Measurements from ENCODE around the gene PLRG1. TPM values are rescaled to one million over a fixed set of nuclear protein-coding genes. Genes with fewer than 3 reads are reported as not detected.
"Not testable (repeated sequence)": the region's sequence is repeated elsewhere in the genome, so short reads cannot be mapped to it uniquely, and the experiment has no call there.

Gene PLRG1
- 10 to 100 TPM; 22.5 to 48.2 (median 42.9) TPM for total RNA-seq

DNA sequence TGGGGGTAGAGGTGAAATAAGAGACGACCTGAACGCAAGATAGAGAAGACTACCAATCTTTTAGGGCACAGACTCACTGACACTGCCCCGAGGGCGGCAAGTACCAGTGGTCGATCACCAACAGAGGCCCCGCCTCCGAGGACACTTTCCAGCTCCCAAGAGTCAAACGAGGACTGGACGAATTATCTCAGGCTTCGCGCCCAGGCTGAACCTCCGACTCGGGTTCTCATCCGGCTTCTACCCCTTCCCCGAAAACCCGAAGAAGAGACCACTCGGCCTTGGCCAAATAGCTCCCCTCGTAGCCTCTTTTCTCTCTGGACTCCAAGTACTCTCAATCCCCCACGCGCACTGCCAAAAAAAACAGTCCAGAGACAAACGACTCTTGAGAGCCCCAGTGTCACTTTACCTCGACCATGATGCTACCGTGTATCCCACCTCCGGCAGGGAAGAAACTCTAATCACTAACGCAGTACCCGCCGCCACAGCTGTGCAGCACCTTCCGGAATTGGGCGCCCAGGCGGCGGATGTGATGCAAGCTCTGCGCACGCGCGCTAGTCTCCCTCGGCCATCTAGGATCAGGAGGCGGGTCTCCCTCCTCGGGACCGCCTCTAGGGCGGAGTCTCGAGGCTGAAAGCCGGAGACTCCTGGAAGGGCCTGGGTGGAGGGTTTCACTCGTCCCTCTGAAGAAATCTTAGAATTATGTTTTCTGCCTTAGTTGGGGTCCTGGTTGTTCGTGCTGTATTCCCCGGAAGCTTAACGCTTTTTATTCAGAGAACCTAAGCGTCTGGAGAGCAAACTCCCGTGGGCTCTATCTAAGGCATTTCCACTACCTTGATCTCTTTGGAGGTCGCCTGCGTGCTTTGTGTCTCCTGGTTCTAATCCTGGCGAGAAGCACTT lies at the start of gene PLRG1:
PLRG1 (minus strand) TSS at position 507 of the 897 bp plus-strand sequence; CDS start at position 415, 92 bp downstream.
- Histone ChIP-seq H3K4me1 (peaks cover 11 to 32% (median 17%) of the 10 kb centered on the region in 4 donors), H3K4me3 (peak within 1 kb of the TSS; percentile 52 to 96 (median 76)), H3K9me3 (no peaks in the 10 kb centered on the region), H3K36me3 (peaks cover 0 to 25% (median 11%) of the 10 kb centered on the region in 4 donors), H3K27ac (peak within 1 kb of the TSS; percentile 77 to 88 (median 84)), H3K27me3 (no peaks in the 10 kb centered on the region)
- 0 to 3% methylated on average over 6 to 49 of the region's 51 CpGs for WGBS, 2 donors (ENCODE audit: low coverage in 1 of 2)
- TF ChIP-seq EP300 (IDR thresholded peaks at IDR 0.05; ENCODE audit: low read depth) (no peak), POLR2AphosphoS5 (IDR thresholded peaks at IDR 0.05) (peak; percentile 74 to 80 (median 77)), POLR2A (IDR thresholded peaks at IDR 0.05) (peak; percentile 68)
- TF ChIP-seq, protein P1, sequence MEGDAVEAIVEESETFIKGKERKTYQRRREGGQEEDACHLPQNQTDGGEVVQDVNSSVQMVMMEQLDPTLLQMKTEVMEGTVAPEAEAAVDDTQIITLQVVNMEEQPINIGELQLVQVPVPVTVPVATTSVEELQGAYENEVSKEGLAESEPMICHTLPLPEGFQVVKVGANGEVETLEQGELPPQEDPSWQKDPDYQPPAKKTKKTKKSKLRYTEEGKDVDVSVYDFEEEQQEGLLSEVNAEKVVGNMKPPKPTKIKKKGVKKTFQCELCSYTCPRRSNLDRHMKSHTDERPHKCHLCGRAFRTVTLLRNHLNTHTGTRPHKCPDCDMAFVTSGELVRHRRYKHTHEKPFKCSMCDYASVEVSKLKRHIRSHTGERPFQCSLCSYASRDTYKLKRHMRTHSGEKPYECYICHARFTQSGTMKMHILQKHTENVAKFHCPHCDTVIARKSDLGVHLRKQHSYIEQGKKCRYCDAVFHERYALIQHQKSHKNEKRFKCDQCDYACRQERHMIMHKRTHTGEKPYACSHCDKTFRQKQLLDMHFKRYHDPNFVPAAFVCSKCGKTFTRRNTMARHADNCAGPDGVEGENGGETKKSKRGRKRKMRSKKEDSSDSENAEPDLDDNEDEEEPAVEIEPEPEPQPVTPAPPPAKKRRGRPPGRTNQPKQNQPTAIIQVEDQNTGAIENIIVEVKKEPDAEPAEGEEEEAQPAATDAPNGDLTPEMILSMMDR (IDR thresholded peaks at IDR 0.05): peak; percentile 17 to 66 (median 29)
- in situ Hi-C loops (cut with MboI; ENCODE audit: low pct_ligation_motif_present in 1 of 4, low pct_unique_long_range_greater_than_20kb in 1 of 4, low sequenced_read_pairs in 3 of 4) (loop anchor here in 3 of 4 donors (5.0 to 25.0 kb wide), 3 partner anchors 65 to 812 kb away; partner anchors contain the start of gene FGG (in 1 of the 3)), intact Hi-C loops (cut with DNase I; ENCODE audit: low total_unique reads) (no loop called here)
- DNase-seq: peak; percentile 97

DNA sequence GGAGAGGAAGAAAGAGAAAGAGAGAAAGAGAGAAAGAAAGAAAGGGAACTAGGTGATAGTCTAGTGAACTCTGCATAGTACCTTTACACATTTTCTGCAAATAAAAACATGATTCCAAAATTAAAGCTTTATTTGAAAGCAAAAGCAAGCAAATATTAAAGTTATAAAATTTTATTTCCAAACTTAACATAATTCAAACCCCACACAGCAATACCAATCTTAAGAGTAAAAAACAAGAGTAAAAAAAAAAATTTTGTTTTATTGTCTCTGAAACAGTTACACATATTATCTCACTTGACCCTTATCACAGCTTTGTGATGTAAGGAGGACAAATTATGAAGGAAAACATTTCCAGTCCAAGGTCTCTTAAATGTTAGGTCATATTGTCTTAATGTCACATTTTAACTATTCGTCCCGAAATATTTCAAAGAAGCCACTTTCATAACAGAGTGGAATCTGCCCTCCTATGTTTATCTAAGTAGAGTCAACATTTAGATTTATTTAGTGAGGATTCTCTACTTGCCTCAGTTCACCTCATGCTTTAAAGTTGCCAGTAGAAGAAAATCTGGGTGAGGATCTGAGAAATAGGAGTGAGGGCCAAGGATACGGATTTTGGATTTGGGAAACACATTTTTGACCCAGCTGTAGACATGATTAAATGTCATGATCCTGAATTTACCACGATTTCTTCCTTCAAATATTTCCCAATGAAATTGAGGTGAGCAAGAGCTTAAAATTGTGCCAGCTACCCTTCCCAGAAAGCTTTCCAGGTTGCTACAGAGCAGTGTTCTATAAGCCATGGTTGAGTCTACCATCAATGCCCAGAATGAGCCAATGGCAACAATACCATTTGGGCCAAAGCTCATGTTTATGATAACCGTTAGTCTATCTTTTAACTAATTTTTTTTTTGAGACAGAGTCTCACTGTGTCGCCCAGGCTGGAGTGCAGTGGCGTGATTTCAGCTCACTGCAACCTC lies 47.9 kb upstream of the PLRG1 start:
- no peak for DNase-seq
- Histone ChIP-seq H3K4me3 (no peak overlapping the region), H3K27me3 (no peaks in the 10 kb centered on the region), H3K9me3 (no peaks in the 10 kb centered on the region), H3K4me1 (no peaks in the 10 kb centered on the region), H3K36me3 (no peaks in the 10 kb centered on the region), H3K27ac (no peak overlapping the region)
- no peak for TF ChIP-seq EP300 (IDR thresholded peaks at IDR 0.05; ENCODE audit: low read depth)
- no peak for TF ChIP-seq POLR2AphosphoS5 (IDR thresholded peaks at IDR 0.05)
- TF ChIP-seq, protein P1 (IDR thresholded peaks at IDR 0.05): no peak
- TF ChIP-seq POLR2A (IDR thresholded peaks at IDR 0.05): no peak
- in situ Hi-C loops (cut with MboI; ENCODE audit: low pct_ligation_motif_present in 1 of 4, low pct_unique_long_range_greater_than_20kb in 1 of 4, low sequenced_read_pairs in 3 of 4) (no loop called here), intact Hi-C loops (cut with DNase I; ENCODE audit: low total_unique reads) (no loop called here)
- WGBS, 2 donors (ENCODE audit: low coverage in 1 of 2): 65 to 77% methylated on average over 5 to 7 of the region's 7 CpGs

DNA sequence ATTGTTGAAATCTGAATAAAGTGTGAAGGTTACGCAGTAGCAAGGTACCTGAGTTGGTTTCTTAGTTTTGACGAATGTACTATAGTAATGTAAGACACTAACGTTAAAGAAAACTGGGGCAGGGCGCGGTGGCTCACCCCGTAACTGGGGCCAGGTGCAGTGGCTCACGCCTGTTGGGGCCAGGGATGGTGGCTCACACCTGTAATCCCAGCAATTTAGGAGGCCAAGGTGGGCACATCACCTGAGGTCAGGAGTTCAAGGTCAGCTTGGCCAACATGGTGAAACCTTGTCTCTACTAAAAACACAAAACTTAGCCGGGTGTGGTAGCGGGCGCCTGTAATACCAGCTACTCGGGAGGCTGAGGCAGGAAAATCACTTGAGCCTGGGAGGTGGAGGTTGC lies 47.1 kb upstream of the PLRG1 start:
- WGBS, 2 donors (ENCODE audit: low coverage in 1 of 2): 86 to 91% methylated on average over 10 to 11 of the region's 11 CpGs
- DNase-seq; H3K4me3 ChIP-seq; H3K4me1 ChIP-seq; intact Hi-C loops (cut with DNase I; ENCODE audit: low total_unique reads); H3K36me3 ChIP-seq; in situ Hi-C loops (cut with MboI; ENCODE audit: low pct_ligation_motif_present in 1 of 4, low pct_unique_long_range_greater_than_20kb in 1 of 4, low sequenced_read_pairs in 3 of 4); H3K27me3 ChIP-seq; H3K27ac ChIP-seq; H3K9me3 ChIP-seq: not testable (repeated sequence)

DNA sequence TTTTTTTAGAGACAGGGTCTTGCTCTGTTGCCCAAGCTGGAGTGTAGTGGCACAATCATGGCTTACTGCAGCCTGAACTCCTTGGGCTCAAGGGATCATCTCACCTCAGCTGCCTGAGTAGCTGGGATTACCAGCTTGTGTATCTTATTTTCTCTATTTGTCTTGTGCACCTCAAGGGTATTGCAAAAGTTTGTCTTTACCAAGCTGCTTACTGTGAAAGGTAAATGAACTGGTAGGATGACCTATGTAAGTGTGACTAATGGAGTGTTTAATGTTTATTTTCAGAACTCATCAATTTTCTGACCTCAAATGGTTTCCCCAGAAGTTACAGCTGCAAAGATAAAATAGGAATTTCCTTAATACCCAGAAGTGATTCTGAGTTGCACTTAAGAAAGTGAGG lies 45.6 kb upstream of the PLRG1 start:
- DNase-seq: no peak
- H3K36me3 ChIP-seq: no peaks in the 10 kb centered on the region
- peaks cover 0 to 5% (median 0%) of the 10 kb centered on the region in 4 donors for H3K4me1 ChIP-seq
- no peaks in the 10 kb centered on the region for H3K27me3 ChIP-seq
- no peak for TF ChIP-seq POLR2A (IDR thresholded peaks at IDR 0.05)
- TF ChIP-seq, protein P1 (IDR thresholded peaks at IDR 0.05): no peak
- no peak for TF ChIP-seq POLR2AphosphoS5 (IDR thresholded peaks at IDR 0.05)
- no peak for TF ChIP-seq EP300 (IDR thresholded peaks at IDR 0.05; ENCODE audit: low read depth)
- in situ Hi-C loops (cut with MboI; ENCODE audit: low pct_ligation_motif_present in 1 of 4, low pct_unique_long_range_greater_than_20kb in 1 of 4, low sequenced_read_pairs in 3 of 4): no loop called here
- no peaks in the 10 kb centered on the region for H3K9me3 ChIP-seq
- no peak overlapping the region for H3K4me3 ChIP-seq
- intact Hi-C loops (cut with DNase I; ENCODE audit: low total_unique reads): no loop called here
- H3K27ac ChIP-seq: no peak overlapping the region

DNA sequence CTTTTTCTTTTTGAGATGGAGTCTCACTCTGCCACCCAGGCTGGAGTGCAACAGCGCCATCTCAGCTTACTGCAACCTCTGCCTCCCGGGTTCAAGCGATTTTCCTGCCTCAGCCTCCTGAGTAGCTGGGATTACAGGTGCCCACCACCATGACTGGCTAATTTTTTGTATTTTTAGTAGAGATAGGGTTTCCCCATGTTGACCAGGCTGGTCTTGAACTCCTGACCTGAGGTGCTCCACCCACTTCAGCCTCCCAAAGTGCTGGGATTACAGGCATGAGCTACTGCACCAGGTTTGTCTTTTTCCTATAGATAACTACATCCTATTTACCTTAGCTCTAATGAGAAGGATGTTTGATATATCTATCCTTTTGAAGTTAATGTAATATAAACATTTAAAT lies 44.1 kb upstream of the PLRG1 start:
- H3K27ac ChIP-seq; DNase-seq; H3K4me3 ChIP-seq; H3K36me3 ChIP-seq; in situ Hi-C loops (cut with MboI; ENCODE audit: low pct_ligation_motif_present in 1 of 4, low pct_unique_long_range_greater_than_20kb in 1 of 4, low sequenced_read_pairs in 3 of 4); H3K4me1 ChIP-seq; H3K27me3 ChIP-seq; H3K9me3 ChIP-seq; intact Hi-C loops (cut with DNase I; ENCODE audit: low total_unique reads): not testable (repeated sequence)
- WGBS, 2 donors (ENCODE audit: low coverage in 1 of 2): 92 to 95% methylated on average over 3 of the region's 3 CpGs

Measured in transverse colon (tissue), 4 donors.